ENCODE results near the gene ZFYVE27.

ZFYVE27 gene

DNA sequence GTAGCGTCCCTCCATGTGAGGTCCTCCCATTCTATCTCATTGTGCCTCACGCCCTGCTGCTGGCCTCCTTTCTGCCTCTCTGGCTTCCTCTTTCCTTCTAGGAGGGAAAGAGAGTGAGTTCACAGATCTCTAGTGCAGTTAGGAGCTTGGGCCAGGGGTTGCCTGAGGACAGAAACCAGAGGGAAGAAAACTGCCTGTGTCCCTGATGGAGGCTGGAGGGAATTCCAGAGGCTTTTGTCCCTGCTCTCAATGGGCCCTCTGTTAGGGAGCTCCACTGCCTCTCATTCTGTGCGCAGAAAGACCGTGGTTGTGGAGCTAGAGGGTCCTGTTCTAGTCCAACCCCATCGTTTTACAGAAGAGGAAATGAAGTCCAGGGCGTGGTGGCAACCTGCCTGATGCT, 18.8 kb upstream of the ZFYVE27 start:
- no peak for DNase-seq (ENCODE audit: low read depth)
- no peak overlapping the region for H3K4me3 ChIP-seq (ENCODE audit: low read depth, low read length)
- TF ChIP-seq, protein P1, sequence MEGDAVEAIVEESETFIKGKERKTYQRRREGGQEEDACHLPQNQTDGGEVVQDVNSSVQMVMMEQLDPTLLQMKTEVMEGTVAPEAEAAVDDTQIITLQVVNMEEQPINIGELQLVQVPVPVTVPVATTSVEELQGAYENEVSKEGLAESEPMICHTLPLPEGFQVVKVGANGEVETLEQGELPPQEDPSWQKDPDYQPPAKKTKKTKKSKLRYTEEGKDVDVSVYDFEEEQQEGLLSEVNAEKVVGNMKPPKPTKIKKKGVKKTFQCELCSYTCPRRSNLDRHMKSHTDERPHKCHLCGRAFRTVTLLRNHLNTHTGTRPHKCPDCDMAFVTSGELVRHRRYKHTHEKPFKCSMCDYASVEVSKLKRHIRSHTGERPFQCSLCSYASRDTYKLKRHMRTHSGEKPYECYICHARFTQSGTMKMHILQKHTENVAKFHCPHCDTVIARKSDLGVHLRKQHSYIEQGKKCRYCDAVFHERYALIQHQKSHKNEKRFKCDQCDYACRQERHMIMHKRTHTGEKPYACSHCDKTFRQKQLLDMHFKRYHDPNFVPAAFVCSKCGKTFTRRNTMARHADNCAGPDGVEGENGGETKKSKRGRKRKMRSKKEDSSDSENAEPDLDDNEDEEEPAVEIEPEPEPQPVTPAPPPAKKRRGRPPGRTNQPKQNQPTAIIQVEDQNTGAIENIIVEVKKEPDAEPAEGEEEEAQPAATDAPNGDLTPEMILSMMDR (IDR thresholded peaks at IDR 0.05; ENCODE audit: insufficient read depth, low read depth, low read length, missing control alignments): no peak

DNA sequence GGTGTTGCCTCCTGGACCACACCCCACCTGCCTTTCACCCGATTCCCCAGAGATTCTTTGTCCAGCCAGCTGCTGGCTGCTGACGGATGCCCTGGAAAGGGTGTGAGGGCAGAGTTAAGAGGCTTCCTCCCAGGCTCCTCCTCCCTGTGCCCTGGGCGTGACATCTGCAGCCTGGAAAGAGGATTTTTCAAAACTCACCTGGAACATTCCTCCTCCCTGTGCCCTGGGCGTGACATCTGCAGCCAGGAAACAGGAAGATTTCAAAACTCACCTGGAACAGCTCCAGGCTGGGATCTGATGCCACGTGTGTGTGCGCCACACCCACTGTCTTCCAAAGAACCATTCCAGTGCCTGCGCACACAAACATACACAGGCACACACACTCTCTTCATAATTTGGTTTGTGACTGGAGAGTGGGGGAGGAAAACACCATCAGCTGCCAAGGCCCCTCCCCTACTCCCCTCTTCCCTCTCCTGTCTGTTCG, 18.2 kb upstream of the ZFYVE27 start:
- TF ChIP-seq, protein P1 (IDR thresholded peaks at IDR 0.05; ENCODE audit: insufficient read depth, low read depth, low read length, missing control alignments): no peak
- no peak for DNase-seq (ENCODE audit: low read depth)
- H3K4me3 ChIP-seq (ENCODE audit: low read depth, low read length): no peak overlapping the region

DNA sequence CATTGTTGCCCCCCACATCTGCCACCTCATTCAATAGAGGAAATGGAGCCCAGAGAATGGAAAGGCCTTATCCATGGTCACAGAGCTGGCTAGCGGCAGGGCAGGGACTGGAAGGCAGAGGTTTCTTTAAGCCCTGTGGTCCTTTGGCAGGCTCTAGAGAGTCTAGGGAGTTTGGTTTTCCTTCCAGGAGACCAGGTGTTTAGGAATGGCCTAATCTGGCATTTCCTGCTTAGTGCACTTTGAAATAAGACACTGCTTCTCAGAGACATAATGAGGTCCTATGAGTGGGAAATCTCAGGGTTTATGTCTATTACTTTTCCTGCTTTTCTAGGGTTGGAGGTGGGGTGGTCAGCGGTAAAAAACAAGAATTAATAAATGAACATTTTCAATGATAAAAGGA, 17.3 kb upstream of the ZFYVE27 start:
- H3K4me3 ChIP-seq (ENCODE audit: low read depth, low read length): no peak overlapping the region
- TF ChIP-seq, protein P1 (IDR thresholded peaks at IDR 0.05; ENCODE audit: insufficient read depth, low read depth, low read length, missing control alignments): no peak
- DNase-seq (ENCODE audit: low read depth): no peak

DNA sequence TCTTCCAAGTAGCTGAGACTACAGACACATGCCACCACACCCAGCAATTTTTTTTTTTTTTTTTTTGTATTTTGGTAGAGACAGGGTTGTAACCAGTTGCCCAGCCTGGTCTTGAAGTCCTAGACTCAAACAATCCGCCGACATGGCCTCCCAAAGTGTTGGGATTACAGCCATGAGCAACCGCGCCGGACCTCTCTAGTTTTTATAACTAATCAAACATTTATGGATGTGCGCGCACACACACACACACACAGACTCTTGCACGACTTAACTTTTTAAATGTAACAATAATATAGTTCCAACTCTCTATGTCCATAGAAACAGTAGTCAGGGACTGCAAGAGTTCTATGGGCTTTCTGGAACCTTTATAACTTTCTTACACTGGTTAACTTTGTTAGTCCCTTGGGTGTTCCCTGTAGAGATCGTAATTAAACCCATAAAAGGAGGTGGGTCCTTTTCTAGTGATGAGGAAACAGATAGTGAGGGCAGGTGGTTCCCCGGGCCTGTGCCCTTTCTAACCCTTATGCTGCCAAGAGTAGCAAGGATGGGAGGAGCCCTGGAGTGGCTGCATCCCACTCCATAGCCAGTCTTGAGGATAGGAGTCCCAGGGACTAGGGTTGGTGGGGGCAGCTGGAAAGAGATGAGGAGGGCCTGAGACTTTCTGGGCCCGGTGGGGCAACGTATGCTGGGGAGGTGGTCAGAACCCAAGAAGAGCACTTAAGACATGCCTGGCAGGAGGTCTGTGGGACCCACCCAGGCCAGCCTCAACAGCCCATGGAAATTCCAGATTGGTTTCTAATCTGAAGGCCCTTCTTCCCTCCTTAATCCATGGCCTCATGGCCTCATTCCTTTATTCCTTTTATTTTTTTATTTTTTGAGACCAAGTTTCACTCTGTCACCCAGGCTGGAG, 14.8 kb upstream of the ZFYVE27 start:
- TF ChIP-seq, protein P1 (IDR thresholded peaks at IDR 0.05; ENCODE audit: insufficient read depth, low read depth, low read length, missing control alignments): no peak
- H3K4me3 ChIP-seq (ENCODE audit: low read depth, low read length): no peak overlapping the region
- no peak for DNase-seq (ENCODE audit: low read depth)

DNA sequence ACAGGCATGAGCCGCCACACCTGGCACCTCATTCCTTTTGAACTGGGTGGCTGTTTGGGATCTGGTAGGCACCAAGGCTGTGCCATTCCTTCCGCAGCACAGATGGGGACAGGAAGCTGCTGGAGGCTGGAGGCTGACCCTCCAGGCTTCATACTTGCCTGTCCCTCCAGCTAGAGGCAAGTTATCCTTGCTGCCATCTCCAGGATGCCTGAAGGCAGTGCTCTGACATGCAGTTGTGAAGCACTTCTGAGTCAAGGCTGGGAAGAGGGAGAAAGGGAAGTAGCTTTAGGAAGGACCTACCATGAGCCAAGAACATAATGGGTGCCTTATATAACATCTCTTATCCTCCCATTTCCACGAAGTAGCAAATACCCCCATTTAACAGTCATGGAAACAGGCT, 13.9 kb upstream of the ZFYVE27 start:
- H3K4me3 ChIP-seq (ENCODE audit: low read depth, low read length): no peak overlapping the region
- TF ChIP-seq, protein P1 (IDR thresholded peaks at IDR 0.05; ENCODE audit: insufficient read depth, low read depth, low read length, missing control alignments): no peak
- DNase-seq (ENCODE audit: low read depth): no peak

DNA sequence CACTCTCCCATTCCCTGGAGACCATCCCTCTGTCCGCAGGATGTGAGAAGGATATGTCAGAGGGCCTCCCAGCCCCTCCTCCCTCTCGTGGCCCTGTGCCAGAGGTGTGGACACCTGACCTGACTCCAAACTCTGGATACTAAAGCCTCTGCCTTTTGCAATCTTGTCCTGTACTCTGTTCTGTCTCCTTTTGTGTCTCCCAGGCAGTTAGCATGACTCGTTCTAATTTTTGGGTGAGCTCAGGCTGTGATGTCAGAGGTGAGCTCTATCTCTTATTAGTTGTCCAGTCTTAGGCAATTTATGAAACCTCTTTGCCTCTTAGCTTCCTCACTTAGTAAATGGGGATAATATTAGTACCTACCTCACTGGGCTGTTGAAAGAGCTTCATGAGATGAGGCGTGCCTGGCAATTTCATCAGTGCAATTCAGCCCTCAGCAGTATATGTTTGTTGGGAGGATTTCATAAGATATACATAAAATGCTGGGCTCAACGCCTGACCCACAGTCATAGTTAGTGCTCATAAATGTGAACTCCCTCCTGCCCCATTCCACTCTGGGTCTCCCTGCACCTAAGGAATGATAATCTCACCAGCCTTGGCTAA, 12.5 kb upstream of the ZFYVE27 start:
- DNase-seq (ENCODE audit: low read depth): no peak
- TF ChIP-seq, protein P1 (IDR thresholded peaks at IDR 0.05; ENCODE audit: insufficient read depth, low read depth, low read length, missing control alignments): no peak
- H3K4me3 ChIP-seq (ENCODE audit: low read depth, low read length): no peak overlapping the region

Measured in GM12865 (cell line).